ENCODE data around the gene SERPINI1. TPM values are rescaled to one million over a fixed set of nuclear protein-coding genes. Genes with fewer than 3 reads are reported as not detected.
A peak's percentile ranks its signal among the peaks of the same experiment; 100 is the strongest.

The SERPINI1 gene
- polyA plus RNA-seq, 3 donors: 30.0 to 60.6 (median 58.8) TPM

GRCh38 chr3:167863811-167864551 is 128.5 kb downstream of the SERPINI1 start:
- DNase-seq (ENCODE audit: extremely low read depth in 1 of 11, low read depth in 9 of 11, low spot score in 4 of 11): no peak

GRCh38 chr3:167864552-167864874 is 129.0 kb downstream of the SERPINI1 start:
- peak in 3 of 11 donors; percentile 27 to 49 (median 32) for DNase-seq (ENCODE audit: extremely low read depth in 1 of 11, low read depth in 9 of 11, low spot score in 4 of 11)

GRCh38 chr3:167866331-167866730 is 130.8 kb downstream of the SERPINI1 start:
- DNase-seq (ENCODE audit: extremely low read depth in 1 of 11, low read depth in 9 of 11, low spot score in 4 of 11): no peak

GRCh38 chr3:167867981-167868380 is 132.5 kb downstream of the SERPINI1 start:
- no peak for DNase-seq (ENCODE audit: extremely low read depth in 1 of 11, low read depth in 9 of 11, low spot score in 4 of 11)

GRCh38 chr3:167870181-167870580 is 134.7 kb downstream of the SERPINI1 start:
- no peak for DNase-seq (ENCODE audit: extremely low read depth in 1 of 11, low read depth in 9 of 11, low spot score in 4 of 11)

- DNase-seq (ENCODE audit: extremely low read depth in 1 of 11, low read depth in 9 of 11, low spot score in 4 of 11): no peak
Observed at GRCh38 chr3:167870759-167871158, 135.2 kb downstream of the SERPINI1 start.

- DNase-seq (ENCODE audit: extremely low read depth in 1 of 11, low read depth in 9 of 11, low spot score in 4 of 11): no peak
Observed at GRCh38 chr3:167872032-167872431, 136.5 kb downstream of the SERPINI1 start.

GRCh38 chr3:167872941-167873340 is 137.4 kb downstream of the SERPINI1 start:
- no peak for DNase-seq (ENCODE audit: extremely low read depth in 1 of 11, low read depth in 9 of 11, low spot score in 4 of 11)

GRCh38 chr3:167874671-167875372 is 139.3 kb downstream of the SERPINI1 start:
- DNase-seq (ENCODE audit: extremely low read depth in 1 of 11, low read depth in 9 of 11, low spot score in 4 of 11): no peak

Other genes starting within 250 kb of the SERPINI1 start
- 1 to 10 TPM; 1.2 to 2.8 (median 1.9) TPM for gene WDR49, start 81.8 kb upstream of the SERPINI1 start, polyA plus RNA-seq (ENCODE audit: insufficient read length in 3 of 3)
- gene PDCD10, start 829 bp upstream of the SERPINI1 start, polyA plus RNA-seq (ENCODE audit: insufficient read length in 3 of 3): 10 to 100 TPM; 58.2 to 77.6 (median 59.1) TPM